ENCODE measurements around the gene LRRC8D.

GRCh38 chr1:89816366-89816765 lies 4.5 kb upstream of the LRRC8D start:
- TF ChIP-seq, protein P1, sequence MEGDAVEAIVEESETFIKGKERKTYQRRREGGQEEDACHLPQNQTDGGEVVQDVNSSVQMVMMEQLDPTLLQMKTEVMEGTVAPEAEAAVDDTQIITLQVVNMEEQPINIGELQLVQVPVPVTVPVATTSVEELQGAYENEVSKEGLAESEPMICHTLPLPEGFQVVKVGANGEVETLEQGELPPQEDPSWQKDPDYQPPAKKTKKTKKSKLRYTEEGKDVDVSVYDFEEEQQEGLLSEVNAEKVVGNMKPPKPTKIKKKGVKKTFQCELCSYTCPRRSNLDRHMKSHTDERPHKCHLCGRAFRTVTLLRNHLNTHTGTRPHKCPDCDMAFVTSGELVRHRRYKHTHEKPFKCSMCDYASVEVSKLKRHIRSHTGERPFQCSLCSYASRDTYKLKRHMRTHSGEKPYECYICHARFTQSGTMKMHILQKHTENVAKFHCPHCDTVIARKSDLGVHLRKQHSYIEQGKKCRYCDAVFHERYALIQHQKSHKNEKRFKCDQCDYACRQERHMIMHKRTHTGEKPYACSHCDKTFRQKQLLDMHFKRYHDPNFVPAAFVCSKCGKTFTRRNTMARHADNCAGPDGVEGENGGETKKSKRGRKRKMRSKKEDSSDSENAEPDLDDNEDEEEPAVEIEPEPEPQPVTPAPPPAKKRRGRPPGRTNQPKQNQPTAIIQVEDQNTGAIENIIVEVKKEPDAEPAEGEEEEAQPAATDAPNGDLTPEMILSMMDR (IDR thresholded peaks at IDR 0.05; ENCODE audit: insufficient read depth, low read length, poor library complexity, severe bottlenecking) = no peak
- no peak for TF ChIP-seq EZH2phosphoT487 (conservative IDR thresholded peaks at IDR 0.05; ENCODE audit: low read length)

Data from SU-DHL-6 (cell line).